Gastrocnemius medialis (tissue), 4 donors: ENCODE results near the gene ADAMTS2.

Experiments
- CTCF ChIP-seq, 5 experiments: fragments of 450-650 bp in 3 of 5; fragments of 200-600 bp in 2 of 5; sonication (generic) in 2 of 5; IDR thresholded peaks in 4 of 5; conservative IDR thresholded peaks in 1 of 5; 1 replicate in 4 of 5; 2 replicates in 1 of 5; pipeline ENCODE4 v1.5.1; 2016 to 2019; ENCODE audit warnings: antibody characterized with exemption in 5 of 5, mild to moderate bottlenecking in 3 of 5, moderate library complexity in 3 of 5
- POLR2A ChIP-seq, 2 donors: fragments of 450-650 bp; IDR thresholded peaks; one replicate each; pipeline ENCODE4 v1.6.1; 2017; ENCODE audit warnings: antibody characterized with exemption in 2 of 2, mild to moderate bottlenecking in 2 of 2, moderate library complexity in 2 of 2

DNA sequence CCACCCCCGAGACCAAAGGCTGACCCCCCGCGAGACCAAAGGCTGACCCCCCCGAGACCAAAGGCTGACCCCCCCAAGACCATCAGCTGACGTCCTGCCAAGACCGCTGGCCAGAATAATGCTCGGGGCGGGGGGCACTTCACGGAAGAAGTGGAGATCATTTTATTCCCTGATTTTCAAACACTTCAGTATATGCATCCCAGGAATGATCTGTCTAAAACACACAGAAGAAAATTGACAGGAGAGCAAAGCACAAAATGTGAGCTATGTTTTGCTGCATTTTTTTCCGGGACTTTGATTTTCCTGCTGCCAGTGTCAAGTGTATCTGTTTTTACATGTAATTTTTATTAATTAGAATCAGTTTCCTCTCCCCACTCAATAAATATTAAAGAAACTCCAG is 67.1 kb downstream of the ADAMTS2 start:
- TF ChIP-seq CTCF (IDR thresholded peaks at IDR 0.05 in 4 of 5, conservative IDR thresholded peaks at IDR 0.05 in 1 of 5) = no peak
- TF ChIP-seq POLR2A (IDR thresholded peaks at IDR 0.05) = no peak
